Activated B cell treated with CpG ODN at 0.5 μM for 24 hours (primary cell): ENCODE measurements around the gene NEK6. TPM values are rescaled to one million over a fixed set of nuclear protein-coding genes. Genes with fewer than 3 reads are reported as not detected.

Source experiments
- ATAC-seq: fragments of 200-7000 bp; cut with Tn5 transposase; one replicate; pipeline ENCODE4 v1.10.0; 2021; ENCODE audit warnings: low read depth, mild to moderate bottlenecking, moderate library complexity
- CTCF ChIA-PET: fragments of 350-600 bp; sonication (Branson Sonifier 250); formaldehyde crosslinking; loops from one replicate; lab custom pipeline; 2021; ENCODE audit warnings: antibody characterized with exemption; lab: Charles Lee
- POLR2A ChIA-PET: fragments of 350-600 bp; sonication (Branson Sonifier 250); formaldehyde crosslinking; loops from one replicate; lab custom pipeline; 2021; ENCODE audit warnings: antibody characterized with exemption; lab: Charles Lee
- DNase-seq: peaks from one replicate; pipeline ENCODE4 v3.0.0; 2022
- H3K27ac Mint-ChIP-seq: one replicate; pipeline ENCODE4 v1.8.0; 2020; ENCODE audit warnings: mixed read lengths
- H3K27me3 Mint-ChIP-seq: one replicate; pipeline ENCODE4 v1.8.0; 2021; ENCODE audit warnings: mixed read lengths
- H3K36me3 Mint-ChIP-seq: one replicate; pipeline ENCODE4 v1.8.0; 2021; ENCODE audit warnings: low read depth, mixed read lengths
- H3K4me1 Mint-ChIP-seq: one replicate; pipeline ENCODE4 v1.8.0; 2021; ENCODE audit warnings: mixed read lengths
- H3K4me3 Mint-ChIP-seq: one replicate; pipeline ENCODE4 v1.8.0; 2020; ENCODE audit warnings: mild to moderate bottlenecking, mixed read lengths
- H3K9me3 Mint-ChIP-seq: one replicate; pipeline ENCODE4 v1.8.0; 2020; ENCODE audit warnings: mixed read lengths
- CTCF ChIP-seq: fragments of 200-600 bp; IDR thresholded peaks from one replicate; pipeline ENCODE4 v1.8.0; 2022; ENCODE audit warnings: antibody characterized with exemption, mild to moderate bottlenecking
- intact Hi-C: fragments of 100-400 bp; cut with micrococcal nuclease; formaldehyde crosslinking; loops from one replicate; pipeline ENCODE4 v1.15.1; 2024
- total RNA-seq: library from RNA; stranded (reverse); gene quantifications from 2 replicates; pipeline ENCODE4 v1.2.3, GENCODE V29; 2022

The NEK6 gene
- total RNA-seq, 1 donor from 2014 or later = 110 TPM

DNA sequence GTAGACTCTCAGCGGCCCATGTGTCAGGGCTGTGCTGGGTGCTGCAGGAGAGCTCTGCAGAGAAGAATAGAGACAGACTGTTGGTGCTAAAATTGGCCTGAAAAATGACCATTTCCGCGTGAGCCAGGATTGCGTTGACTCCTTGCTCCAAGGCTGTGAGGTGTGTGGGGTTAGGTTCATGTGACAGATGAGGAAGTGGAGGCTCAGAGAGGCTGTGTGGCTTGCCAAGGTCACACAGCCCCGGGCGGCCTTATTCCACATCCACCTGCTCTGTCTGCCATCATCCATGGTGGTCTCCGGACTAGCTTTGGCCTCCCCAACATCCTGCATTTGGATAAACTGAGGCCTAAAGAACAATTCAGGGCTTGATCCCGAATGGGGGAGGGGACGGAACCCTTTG is 15.2 kb downstream of the NEK6 start:
- POLR2A ChIA-PET = interaction anchor here (0.8 kb wide), 1 partner anchor 55 kb away, joined by 4 read pairs; no protein-coding TSS in a partner anchor
- no peaks in the 10 kb centered on the region for H3K27me3 Mint-ChIP-seq
- peaks cover 32% of the 10 kb centered on the region for H3K36me3 Mint-ChIP-seq
- CTCF ChIA-PET = no interaction called here
- intact Hi-C loops = no loop called here
- peak overlapping the region; percentile 73 for H3K27ac Mint-ChIP-seq
- TF ChIP-seq CTCF = no peak
- no peaks in the 10 kb centered on the region for H3K9me3 Mint-ChIP-seq
- peaks cover 89% of the 10 kb centered on the region for H3K4me1 Mint-ChIP-seq
- DNase-seq (no peak), ATAC-seq (no peak)
- no peak overlapping the region for H3K4me3 Mint-ChIP-seq

DNA sequence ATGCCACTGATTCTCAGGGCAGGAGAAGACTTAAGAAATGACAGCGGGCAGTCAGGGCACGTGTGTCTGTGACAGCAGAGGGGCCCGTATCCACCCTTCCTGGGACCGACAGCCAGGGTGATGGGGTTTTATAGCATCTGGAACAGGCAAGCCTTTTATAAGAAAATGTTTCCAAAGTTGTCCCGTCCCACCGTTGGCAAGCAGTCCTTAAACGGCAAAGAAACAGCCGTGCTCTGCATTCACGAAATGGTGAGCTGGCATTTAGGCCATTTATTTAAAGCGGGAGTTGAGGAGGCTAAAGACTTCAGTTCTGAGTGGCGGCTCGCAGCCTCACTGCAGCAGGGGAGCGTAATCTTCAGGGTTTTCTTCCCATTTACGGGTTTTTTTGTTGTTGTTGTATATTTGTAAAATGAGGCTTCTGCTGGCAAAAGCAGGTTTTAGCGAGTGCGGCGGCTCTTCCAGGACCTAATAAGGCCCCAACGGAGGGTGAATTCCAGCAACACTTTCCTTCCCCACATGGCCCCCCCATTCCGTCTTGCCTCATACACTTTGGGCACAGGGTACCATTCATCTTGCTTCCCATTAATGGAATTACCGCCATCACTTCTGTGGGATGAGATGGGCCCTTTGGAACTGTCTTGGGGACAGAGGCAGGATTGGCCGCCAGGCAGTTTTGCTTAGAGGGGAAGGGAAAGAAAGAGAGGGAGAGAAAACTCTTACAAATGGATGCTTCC is 15.8 kb downstream of the NEK6 start:
- TF ChIP-seq CTCF = no peak
- CTCF ChIA-PET = no interaction called here
- intact Hi-C loops = no loop called here
- peaks cover 87% of the 10 kb centered on the region for H3K4me1 Mint-ChIP-seq
- no peaks in the 10 kb centered on the region for H3K27me3 Mint-ChIP-seq
- ATAC-seq = no peak
- peak overlapping the region; percentile 73 for H3K27ac Mint-ChIP-seq
- DNase-seq = no peak
- no peaks in the 10 kb centered on the region for H3K9me3 Mint-ChIP-seq
- H3K36me3 Mint-ChIP-seq = peaks cover 32% of the 10 kb centered on the region
- no peak overlapping the region for H3K4me3 Mint-ChIP-seq
- POLR2A ChIA-PET = no interaction called here

- no peak for TF ChIP-seq CTCF
- Mint-ChIP-seq H3K9me3 (no peaks in the 10 kb centered on the region), H3K4me3 (no peak overlapping the region), H3K27ac (peak overlapping the region; percentile 50), H3K4me1 (peaks cover 85% of the 10 kb centered on the region), H3K36me3 (peaks cover 30% of the 10 kb centered on the region), H3K27me3 (no peaks in the 10 kb centered on the region)
- ChIA-PET CTCF (no interaction called here), POLR2A (interaction anchor here (0.6 kb wide), 1 partner anchor 9 kb away, joined by 3 read pairs; no protein-coding TSS in a partner anchor)
- no peak for ATAC-seq
- intact Hi-C loops = no loop called here
- no peak for DNase-seq
These were observed 16.5 kb downstream of the NEK6 start for GRCh38 chr9:124274226-124274625.

GRCh38 chr9:124274738-124275137 is 17.0 kb downstream of the NEK6 start:
- peaks cover 33% of the 10 kb centered on the region for H3K36me3 Mint-ChIP-seq
- POLR2A ChIA-PET = interaction anchor here (0.6 kb wide), 1 partner anchor 10 kb away, joined by 3 read pairs; no protein-coding TSS in a partner anchor
- H3K4me3 Mint-ChIP-seq = no peak overlapping the region
- TF ChIP-seq CTCF = no peak
- ATAC-seq (no peak), DNase-seq (no peak)
- CTCF ChIA-PET = no interaction called here
- H3K9me3 Mint-ChIP-seq = no peaks in the 10 kb centered on the region
- no peaks in the 10 kb centered on the region for H3K27me3 Mint-ChIP-seq
- peak overlapping the region; percentile 50 for H3K27ac Mint-ChIP-seq
- intact Hi-C loops = no loop called here
- H3K4me1 Mint-ChIP-seq = peaks cover 84% of the 10 kb centered on the region

DNA sequence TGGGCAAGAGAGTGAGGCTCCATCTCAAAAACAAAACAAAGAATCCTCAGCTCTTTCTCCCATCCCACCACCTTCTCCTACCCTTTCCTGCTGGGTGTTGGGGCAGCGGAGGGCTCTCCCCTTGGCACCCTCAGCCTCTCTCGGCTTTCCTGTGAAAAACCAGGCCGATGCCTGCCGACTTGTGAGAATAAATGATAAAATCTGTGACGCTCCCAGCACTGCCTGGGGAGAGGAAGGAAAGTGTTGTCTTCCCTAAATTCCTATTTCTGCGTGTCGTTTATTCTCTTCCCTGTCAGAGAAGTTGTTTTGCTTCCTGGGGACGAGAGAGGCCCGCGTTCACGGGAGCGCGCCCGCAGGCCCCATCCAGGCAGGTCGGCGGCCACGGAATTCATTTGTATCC is 19.7 kb downstream of the NEK6 start:
- Mint-ChIP-seq H3K27ac (no peak overlapping the region), H3K36me3 (peaks cover 27% of the 10 kb centered on the region), H3K27me3 (no peaks in the 10 kb centered on the region), H3K4me3 (no peak overlapping the region), H3K9me3 (no peaks in the 10 kb centered on the region), H3K4me1 (peaks cover 87% of the 10 kb centered on the region)
- ChIA-PET CTCF (no interaction called here), POLR2A (no interaction called here)
- no peak for DNase-seq
- intact Hi-C loops = no loop called here
- no peak for ATAC-seq
- TF ChIP-seq CTCF = no peak
